HG03097 (cell line): Measurements from ENCODE around the gene AMPD3.

Experiments used
- ATAC-seq: cut with Tn5 transposase; IDR thresholded peaks from one replicate; pipeline ENCODE4 v1.9.1; 2021; ENCODE audit not compliant: unreplicated experiment, low FRiP score

AMPD3 gene

DNA sequence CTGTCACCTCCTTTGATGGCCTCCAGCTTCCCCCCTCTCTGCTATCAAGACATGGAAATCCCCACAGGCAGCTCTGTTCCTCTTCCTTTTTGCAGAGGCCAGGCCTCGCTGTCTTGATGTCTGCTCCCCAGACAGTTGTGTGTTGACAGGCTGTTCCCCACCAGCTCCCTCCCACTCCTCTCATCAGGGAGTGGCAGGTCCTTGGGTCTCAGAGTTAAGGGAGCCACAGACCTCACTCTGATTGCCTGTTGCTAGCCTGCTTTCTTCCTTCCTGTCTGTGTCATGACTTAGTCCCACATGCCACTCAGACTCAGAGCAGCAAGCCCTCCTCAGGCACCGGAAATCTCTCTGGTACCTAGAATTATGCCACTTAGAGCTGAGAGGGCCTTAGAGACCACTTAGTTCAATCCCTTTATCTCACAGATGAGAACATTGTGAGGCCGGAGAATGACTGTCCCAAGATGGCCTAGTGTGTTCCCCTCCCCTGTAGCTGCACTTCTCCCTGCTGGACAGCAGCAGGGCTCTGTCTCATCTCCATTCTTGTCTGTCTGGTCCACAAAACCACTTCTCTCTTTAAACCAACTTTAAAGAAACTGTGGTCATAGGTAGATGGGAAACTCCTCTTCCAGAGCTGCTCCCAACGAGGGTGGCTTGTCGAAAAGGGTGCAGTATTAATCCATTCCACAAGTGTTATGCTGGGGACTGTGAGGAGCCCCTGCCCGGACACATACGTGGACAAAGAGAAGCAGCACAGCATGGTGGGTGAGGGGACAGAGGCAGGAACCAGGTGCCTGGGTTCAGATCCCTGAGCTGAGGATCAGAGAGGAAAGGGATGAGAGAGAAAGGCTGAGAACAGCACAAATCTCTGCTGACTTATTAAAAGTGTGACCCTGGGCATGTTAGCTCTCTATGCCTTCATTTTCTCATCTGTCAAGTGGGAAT, 4.2 kb downstream of the AMPD3 start:
- ATAC-seq: peak; percentile 59

DNA sequence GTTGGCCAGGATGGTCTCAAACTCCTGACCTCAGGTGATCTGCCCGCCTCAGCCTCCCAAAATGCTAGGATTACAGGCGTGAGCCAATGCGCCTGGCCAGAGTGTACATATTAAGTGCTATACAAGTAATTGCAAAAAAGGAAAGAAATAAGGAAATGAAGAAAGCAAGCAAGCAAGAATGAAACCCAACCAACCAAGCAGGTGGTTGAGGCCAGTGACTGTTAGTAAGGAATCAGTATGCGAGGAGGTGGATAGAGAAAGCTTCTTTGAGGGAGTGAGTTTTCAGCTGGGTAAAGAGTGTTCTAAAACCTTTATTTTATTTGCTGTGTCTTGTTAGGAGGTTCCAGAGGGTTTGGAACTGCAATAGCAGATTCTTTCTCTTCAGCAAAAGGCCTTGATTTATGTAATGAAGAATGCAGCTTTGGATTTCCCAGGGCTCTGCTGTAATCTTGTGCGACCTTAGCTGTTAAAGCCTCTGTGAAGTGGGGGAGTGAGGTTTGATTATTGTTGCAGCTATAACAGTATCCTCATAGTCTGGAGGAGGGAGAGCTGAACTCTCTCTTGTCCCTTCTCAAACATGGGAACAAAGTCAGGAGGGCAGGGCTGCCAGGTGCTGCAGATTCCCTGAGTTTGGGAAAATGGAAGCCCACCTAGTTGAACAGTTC, 5.7 kb downstream of the AMPD3 start:
- no peak for ATAC-seq

DNA sequence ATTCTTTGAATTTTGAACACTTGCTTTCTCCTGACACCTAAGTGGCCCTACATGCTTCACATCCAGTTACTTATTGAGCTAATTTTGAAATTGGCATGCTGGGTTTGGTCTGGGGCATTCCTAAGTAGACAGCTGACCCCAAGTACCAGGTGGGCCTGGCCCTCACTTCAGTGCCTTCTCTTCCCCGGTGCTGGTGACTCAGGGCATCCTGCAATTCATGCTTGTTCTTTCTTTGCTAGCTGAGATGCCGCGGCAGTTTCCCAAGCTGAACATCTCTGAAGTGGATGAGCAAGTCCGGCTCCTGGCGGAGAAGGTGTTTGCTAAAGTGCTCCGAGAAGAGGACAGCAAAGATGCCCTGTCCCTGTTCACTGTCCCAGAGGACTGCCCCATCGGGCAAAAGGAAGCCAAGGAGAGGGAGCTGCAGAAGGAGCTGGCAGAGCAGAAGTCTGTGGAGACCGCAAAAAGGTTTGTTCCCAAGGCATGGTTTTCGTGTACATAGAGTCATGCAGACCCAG, 6.3 kb downstream of the AMPD3 start:
- no peak for ATAC-seq

DNA sequence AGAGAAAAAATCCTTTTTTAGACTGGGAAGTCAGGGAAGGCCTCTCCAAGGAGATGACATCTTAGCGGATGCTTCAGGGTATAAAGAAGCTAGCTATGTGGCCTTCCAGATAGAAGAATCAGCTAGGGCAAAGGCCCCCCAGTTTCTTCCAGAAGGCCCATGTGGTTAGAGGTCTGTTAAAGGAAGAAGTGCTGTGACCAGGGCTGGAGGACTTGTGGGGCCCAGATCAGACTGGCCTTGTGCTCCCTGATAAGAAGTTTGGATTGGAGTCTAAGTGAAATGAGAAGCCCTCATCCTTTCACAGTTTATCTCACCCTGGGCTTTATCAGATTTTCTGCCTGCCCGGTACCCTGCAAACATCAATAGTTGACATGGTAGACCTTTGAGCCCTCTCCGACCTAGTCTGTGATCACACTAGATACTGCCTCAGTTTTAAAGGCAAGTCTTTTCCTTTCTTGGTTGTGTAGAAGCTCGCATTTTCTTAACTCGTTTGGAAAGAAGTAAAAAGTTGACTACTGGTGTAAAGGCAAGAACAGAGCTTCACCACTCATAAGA, 7.8 kb downstream of the AMPD3 start:
- no peak for ATAC-seq

DNA sequence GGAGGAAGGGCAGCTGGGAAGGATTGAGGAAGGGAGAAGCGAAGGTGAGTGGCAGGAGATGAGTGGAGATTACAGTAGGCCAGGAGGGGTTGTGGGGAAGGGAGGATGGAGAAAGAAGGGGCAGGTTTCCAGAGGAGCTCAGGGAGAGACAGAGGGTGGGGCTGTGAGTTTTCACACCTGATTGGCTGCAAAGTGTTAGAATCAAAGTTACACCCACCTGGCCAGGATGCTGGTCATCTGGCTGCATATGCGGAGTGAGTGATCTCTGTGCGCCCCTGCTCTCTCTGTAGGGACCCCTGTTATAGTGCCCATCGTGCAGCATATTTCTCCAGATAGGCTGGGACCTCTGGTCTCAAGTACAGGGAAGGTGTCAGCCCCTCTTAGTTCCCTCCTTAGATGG, 18.3 kb downstream of the AMPD3 start:
- ATAC-seq: no peak

DNA sequence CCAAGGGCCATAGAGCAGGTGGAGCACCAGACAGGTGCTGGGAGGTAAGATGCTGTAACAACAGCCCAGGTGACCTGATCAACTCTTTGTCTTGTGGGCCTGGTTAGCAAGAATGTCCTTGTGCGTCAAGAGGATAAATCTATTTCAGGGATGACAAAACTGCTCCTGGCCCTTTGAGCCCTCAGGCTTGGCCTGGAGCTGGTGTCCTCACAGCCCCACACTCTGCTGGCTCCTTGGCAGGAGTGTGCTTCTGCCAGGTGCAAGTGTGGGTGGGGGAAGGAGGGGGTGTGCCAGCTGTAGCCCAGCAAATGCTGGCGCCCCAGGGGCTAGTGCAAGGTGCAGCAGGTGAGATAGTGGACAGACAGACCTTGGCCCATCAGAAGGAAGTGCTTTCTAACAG, 19.5 kb downstream of the AMPD3 start:
- ATAC-seq: no peak

DNA sequence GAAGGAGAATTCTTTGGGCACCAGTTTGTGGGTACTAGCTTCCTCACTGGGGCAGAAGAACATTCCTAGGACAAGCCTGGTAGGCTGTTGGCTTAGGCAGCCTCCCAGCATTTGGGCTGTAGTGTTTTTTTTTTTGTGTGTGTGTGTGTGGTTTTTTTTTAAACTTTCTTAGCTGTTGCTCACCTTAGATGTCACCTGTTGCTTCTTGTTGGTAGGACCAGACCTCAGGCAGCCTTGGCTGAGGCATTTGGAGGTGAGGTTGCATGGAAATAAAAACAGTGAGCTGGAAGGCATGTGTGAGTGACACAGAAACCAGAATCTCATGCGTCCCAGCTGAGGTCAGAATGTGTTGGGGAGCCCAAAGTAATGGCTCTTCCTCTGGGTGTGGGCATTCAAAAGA, 21.3 kb downstream of the AMPD3 start:
- ATAC-seq: no peak

DNA sequence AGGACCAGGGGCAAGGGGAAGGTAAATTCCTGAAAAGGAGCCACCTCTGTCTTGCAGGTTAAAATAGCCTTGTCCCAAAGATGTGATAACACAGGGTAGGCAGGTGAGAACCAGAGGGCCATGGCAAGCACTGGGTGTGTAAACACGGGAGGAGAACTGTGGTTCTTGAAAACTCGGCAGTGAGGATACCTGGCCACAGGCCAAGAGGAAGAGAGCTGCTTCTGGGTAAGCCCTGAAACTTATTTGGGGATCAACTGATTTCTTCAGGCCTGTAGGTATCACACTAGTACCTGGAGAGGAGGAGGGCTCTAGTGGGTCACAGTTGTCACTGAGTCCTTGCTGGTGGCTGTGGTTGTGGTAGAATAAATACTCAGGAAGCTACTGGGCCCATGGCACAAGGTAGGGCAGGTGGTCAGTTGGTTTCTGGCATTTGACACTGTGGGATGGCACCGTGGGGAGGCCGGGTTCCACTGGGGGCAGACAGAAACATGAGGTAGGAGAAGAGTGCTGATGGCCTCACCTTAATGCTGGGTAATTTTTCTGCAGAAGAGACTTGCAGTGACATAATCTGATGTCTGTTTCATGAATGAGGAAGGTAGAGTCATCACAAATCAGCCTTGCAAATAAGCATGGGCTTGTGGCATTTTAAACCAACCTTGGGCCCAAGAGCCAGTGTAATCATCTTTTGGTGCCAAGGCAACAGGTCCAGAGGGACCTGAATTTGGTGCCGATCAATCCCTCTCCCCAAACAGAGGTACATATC, 22.0 kb downstream of the AMPD3 start:
- no peak for ATAC-seq

DNA sequence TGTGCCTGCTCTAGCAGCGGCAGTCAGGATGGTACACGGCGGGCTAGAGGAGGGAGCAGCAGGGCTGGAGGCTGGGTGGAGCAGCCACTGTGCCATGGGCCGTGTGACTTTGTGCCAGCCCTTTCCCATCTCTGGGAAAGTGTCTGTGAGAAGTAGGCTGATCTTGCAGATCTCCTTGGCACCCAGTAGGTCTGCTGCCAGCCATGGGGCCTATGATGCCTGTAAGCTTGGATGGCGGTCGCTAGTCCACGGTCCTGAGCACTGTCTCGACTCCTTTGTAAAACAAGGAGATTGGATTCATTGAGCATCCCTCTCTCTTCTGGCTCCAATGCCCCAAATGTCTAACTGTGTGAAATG, 22.6 kb downstream of the AMPD3 start:
- ATAC-seq: no peak

DNA sequence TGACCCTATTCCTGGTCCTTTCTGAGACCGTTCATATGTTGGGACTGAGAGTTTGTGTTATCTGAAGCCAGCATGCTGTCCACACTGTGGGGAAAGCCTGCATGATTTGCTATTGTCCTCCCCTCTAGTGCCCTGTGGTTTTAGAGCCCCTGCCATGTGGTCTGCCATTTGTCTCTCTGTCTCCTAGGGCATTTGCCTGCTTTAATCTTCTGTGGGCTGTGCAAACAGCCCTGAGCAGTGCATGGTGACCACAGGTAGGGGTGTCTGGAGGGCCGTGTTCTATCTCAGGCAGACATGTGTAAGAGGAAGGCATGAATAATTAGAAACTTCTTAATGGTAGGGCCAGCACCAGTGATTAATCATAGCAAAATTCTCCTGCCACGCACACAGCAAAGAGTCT, 23.0 kb downstream of the AMPD3 start:
- no peak for ATAC-seq

DNA sequence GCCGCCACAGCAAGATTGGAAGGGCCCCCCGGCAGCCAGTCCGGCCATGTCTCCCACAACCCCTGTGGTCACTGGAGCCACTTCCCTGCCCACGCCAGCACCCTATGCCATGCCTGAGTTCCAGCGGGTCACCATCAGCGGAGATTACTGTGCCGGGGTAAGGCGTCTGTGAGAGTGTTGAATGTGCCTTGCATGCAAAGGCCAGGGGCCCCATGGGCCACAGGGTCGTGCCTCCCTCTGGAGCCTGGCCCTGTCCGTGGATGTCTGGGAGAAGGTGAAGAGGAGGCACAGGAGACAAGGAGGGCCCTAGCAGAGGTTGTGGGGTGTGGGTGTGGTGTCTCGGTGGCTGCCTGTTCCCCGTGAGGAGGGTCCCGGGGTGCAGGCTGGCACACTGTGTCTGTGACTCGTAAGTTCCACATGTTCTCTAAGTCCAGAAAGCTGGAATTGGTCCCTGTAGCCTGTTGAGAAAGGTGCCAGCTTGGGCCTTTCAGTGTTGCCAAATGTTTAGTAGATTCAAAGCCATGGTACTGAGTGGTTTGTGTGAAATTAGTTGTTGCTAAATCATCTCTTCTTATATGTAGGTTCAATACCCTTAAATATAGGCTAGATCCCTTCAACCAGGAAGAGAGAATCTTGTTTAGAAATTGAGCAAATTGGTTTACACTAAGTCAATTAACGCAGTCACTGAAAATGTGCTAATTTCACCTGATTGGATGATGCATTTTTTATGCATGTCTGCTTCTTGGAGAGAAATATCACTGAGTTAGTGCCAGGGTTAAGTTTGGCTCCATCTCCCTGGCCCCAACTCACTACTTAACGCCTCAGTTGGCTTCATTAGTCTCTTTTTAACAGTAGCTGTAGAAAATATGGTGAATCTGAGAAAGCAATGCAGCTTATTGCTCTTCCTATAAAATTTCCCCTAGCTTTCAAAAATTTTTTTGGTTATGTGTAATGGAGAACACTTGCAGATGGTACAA, 23.8 kb downstream of the AMPD3 start:
- no peak for ATAC-seq

DNA sequence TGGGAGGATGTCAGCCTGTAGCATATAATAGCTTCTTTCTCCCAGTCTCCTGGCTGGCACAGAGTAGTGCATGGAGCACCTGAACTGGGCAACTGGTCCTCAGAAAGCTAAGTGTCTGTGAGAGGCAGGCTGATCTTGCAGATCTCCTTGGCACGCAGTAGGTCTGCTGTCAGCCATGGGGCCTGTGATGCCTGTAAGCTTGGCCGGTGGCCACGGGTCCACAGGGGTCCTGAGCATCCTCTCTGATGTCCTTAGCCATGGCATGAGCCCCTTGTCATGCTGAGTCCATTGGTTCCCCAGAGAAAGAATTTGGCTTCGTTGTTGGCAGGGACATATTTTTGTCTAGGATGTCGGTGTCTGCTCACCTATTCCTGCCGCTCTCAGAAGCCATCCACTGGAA, 25.0 kb downstream of the AMPD3 start:
- ATAC-seq: no peak

DNA sequence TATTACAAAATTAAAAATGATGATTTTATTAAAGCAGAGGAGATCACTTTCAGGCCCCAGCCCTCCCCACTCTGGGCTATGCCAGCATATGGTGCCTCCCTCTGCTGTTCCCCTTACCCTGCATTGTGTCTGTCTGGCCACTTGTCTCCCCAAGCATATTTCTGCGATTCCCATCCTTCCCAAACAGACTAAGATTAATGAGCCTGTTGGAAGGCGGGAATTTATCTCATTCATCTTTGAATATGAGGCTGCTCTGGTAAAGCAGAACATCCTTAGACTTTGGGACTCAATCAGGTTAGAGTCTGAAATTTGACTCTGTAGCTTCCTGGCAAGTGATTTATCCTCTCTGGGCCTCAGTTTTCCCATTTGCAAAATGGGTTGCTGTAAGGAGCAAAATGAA, 25.7 kb downstream of the AMPD3 start:
- ATAC-seq: no peak

DNA sequence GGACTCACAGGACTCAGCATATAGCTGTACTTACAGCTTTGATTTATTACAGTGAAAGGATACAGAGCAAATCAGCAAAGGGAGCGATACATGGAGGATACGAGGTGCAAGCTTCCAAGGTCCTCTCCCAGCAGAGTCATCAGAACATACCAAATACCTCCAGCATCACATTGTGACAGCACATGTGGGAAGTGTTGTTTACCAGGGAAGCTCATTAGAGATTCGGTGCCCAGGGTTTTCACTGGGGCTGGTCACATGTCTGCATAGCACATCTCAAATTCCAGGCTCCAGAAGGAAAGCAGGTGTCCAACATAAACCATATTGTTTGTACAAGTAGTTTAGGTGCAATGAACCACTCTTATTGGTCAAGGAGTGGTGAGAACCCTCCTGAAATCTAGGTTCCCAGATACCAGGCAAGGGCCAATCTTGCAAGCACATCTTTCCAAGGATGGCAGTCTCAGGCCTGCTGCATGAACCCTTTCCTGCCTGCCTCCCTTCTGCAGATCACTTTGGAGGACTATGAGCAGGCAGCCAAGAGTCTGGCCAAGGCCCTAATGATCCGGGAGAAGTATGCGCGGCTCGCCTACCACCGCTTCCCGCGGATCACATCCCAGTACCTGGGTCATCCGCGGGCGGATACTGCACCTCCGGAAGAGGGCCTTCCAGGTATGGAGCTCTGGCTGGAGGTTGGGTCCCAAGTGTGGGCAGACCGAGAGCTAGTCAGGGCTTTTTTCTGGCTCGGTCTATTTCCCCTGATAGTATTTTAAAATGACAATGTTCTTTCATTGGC, 26.7 kb downstream of the AMPD3 start:
- no peak for ATAC-seq

DNA sequence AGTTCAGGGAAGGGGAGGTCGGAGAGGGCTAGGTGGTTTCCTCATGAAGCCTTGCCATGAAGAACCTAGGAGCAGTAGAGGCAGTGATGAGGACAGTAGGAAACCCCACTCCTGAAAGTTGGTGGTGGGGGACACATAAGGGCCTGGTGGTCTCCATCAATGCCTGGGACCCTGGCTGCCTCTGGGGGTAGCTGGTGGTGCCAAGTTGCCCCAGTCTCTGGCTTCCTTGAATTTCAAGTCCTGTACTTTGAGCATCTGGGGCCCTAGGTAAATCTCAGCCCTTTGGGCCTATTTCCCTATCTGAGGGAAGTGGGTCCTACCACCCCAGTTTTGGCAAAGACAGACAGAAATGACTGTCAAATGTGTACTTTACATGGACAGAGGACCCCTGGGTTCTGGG, 28.1 kb downstream of the AMPD3 start:
- no peak for ATAC-seq

DNA sequence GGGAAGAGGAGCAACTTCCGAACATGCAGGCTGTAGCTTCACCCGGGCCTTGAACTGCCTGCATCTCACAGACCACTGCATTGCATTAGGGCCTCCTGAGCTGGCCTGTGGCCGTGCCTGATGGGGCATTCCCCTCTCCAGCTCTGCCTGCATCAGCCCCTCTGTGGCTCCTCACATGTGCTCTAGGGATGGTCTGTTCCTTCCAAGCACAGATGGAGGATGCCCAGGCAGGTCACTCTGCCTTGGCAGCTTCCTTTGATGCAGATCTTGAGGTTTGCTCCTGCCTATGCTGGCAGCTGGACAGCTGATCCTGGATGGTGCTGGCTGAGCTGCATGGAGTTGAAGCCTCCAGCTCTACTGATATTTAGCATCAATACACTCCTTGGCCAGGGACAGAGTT, 28.5 kb downstream of the AMPD3 start:
- ATAC-seq: no peak

DNA sequence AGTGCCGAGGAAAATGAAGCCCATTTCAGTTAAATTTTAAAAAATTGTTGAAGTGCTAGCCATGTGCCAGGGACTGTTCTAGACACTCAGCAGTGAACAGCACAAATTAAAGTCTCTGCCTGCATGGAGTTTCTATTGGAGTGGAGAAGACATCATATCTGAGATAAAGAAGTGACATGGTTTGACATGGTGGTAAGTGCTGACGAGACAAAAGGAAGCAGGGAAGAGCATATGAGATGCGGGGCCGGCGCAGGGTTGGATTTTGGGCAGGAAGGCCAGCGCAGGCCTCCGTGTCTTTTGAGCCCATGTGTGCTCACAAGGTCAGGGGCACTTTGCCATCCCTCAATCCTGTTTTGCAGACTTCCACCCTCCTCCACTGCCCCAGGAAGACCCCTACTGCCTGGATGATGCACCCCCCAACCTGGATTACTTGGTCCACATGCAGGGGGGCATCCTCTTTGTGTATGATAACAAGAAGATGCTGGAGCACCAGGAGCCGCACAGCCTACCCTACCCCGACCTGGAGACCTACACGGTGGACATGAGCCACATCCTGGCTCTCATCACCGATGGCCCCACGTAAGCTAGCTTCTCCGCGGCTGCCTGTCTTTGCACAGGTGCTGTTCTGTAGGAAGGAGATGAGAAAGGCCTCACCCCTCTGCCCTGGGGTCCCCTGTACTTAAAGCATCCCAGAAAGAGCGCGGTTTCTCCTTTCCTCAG, 29.6 kb downstream of the AMPD3 start:
- no peak for ATAC-seq

DNA sequence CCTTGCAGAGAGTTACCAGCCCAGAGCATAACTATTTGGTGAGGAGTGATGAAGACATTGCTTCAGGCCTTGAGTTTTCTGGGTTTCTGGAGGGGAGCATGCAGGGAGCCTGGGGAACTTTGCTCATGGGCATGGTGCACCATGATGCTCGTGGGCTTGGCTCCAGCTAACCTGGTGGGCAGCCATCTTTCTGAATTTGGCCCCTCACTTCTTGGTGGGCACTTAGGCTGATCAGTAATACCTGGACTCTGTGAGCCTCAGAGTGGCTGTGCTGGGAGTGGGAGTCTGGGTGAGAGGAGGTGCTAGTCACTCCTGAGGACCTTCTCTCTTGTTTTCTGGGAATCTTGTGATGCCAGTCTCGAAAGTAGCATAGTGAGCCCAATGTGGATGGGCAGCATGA, 30.6 kb downstream of the AMPD3 start:
- ATAC-seq: no peak
